ENCODE data around the gene FAM171A1. TPM values are rescaled to one million over a fixed set of nuclear protein-coding genes. Genes with fewer than 3 reads are reported as not detected.

Gene FAM171A1
- polyA plus RNA-seq, 1 donor (not counting 4 experiments of a cell fraction or from before 2014, with no cell fraction given): 8.8 TPM

GRCh38 chr10:15310776-15311568, 60.1 kb downstream of the FAM171A1 start:
- no peak overlapping the region for H3K4me3 ChIP-seq (ENCODE audit: control insufficient read depth in 2 of 3, extremely low read depth in 1 of 3, insufficient read depth in 2 of 3, low read depth in 1 of 3, low read length in 3 of 3)
- H3K36me3 ChIP-seq (ENCODE audit: control insufficient read depth in 2 of 2, extremely low read depth in 1 of 2, insufficient read depth in 2 of 2, low read length in 2 of 2): no peaks in the 10 kb centered on the region
- DNase-seq (ENCODE audit: low read depth, low spot score): no peak
- TF ChIP-seq EZH2 (IDR thresholded peaks at IDR 0.05; ENCODE audit: low read length) (no peak), CTCF (optimal IDR thresholded peaks at IDR 0.05 in 1 of 3, IDR thresholded peaks at IDR 0.05 in 1 of 3, conservative IDR thresholded peaks at IDR 0.05 in 1 of 3; ENCODE audit: extremely low read depth in 1 of 3, insufficient read depth in 2 of 3, low read length in 3 of 3) (no peak)
- H3K27me3 ChIP-seq (ENCODE audit: control insufficient read depth, extremely low read depth, insufficient read depth, low read length): no peaks in the 10 kb centered on the region
- FAIRE-seq: no peak
- H3K27ac ChIP-seq (ENCODE audit: control insufficient read depth, insufficient read depth, low read length): no peak overlapping the region
- no peaks in the 10 kb centered on the region for H4K20me1 ChIP-seq (ENCODE audit: control insufficient read depth, extremely low read depth, insufficient read depth, low read length)
- H3K4me2 ChIP-seq (ENCODE audit: control insufficient read depth, extremely low read depth, insufficient read depth, low read depth, low read length): no peak overlapping the region
- no peaks in the 10 kb centered on the region for H3K9me3 ChIP-seq (ENCODE audit: control insufficient read depth, low read depth, low read length)
- H2AFZ ChIP-seq (ENCODE audit: control insufficient read depth, low read length): no peak overlapping the region
- no peak overlapping the region for H3K9ac ChIP-seq (ENCODE audit: control insufficient read depth, extremely low read depth, insufficient read depth, low read length)
- no peaks in the 10 kb centered on the region for H3K79me2 ChIP-seq (ENCODE audit: control insufficient read depth, insufficient read depth, low read length)
- dilution Hi-C loops (cut with MboI; ENCODE audit: extremely low pct_ligation_motif_present, low sequenced_read_pairs): no loop called here
- no peaks in the 10 kb centered on the region for H3K9me1 ChIP-seq (ENCODE audit: control insufficient read depth, extremely low read depth, insufficient read depth, low read length)
- no peaks in the 10 kb centered on the region for H3K4me1 ChIP-seq (ENCODE audit: control insufficient read depth, extremely low read depth, insufficient read depth, low read length)

GRCh38 chr10:15309221-15309620, 61.9 kb downstream of the FAM171A1 start:
- DNase-seq (ENCODE audit: low read depth, low spot score): no peak
- H4K20me1 ChIP-seq (ENCODE audit: control insufficient read depth, extremely low read depth, insufficient read depth, low read length): no peaks in the 10 kb centered on the region
- H3K27me3 ChIP-seq (ENCODE audit: control insufficient read depth, extremely low read depth, insufficient read depth, low read length): no peaks in the 10 kb centered on the region

More at GRCh38 chr10:15309221-15309620, 61.9 kb downstream of the FAM171A1 start:
- no peaks in the 10 kb centered on the region for H3K4me1 ChIP-seq (ENCODE audit: control insufficient read depth, extremely low read depth, insufficient read depth, low read length)
- dilution Hi-C loops (cut with MboI; ENCODE audit: extremely low pct_ligation_motif_present, low sequenced_read_pairs): no loop called here
- no peak overlapping the region for H3K4me2 ChIP-seq (ENCODE audit: control insufficient read depth, extremely low read depth, insufficient read depth, low read depth, low read length)
- no peak for TF ChIP-seq EZH2 (IDR thresholded peaks at IDR 0.05; ENCODE audit: low read length)
- no peak for FAIRE-seq
- H3K9me3 ChIP-seq (ENCODE audit: control insufficient read depth, low read depth, low read length): no peaks in the 10 kb centered on the region
- H3K9ac ChIP-seq (ENCODE audit: control insufficient read depth, extremely low read depth, insufficient read depth, low read length): no peak overlapping the region
- H3K4me3 ChIP-seq (ENCODE audit: control insufficient read depth in 2 of 3, extremely low read depth in 1 of 3, insufficient read depth in 2 of 3, low read depth in 1 of 3, low read length in 3 of 3): no peak overlapping the region
- H3K9me1 ChIP-seq (ENCODE audit: control insufficient read depth, extremely low read depth, insufficient read depth, low read length): no peaks in the 10 kb centered on the region
- no peak overlapping the region for H3K27ac ChIP-seq (ENCODE audit: control insufficient read depth, insufficient read depth, low read length)
- H2AFZ ChIP-seq (ENCODE audit: control insufficient read depth, low read length): no peak overlapping the region
- no peaks in the 10 kb centered on the region for H3K79me2 ChIP-seq (ENCODE audit: control insufficient read depth, insufficient read depth, low read length)
- H3K36me3 ChIP-seq (ENCODE audit: control insufficient read depth in 2 of 2, extremely low read depth in 1 of 2, insufficient read depth in 2 of 2, low read length in 2 of 2): no peaks in the 10 kb centered on the region
